ENCODE measurements around the gene RNF223.
"Not testable (repeated sequence)": the region's sequence is repeated elsewhere in the genome, so short reads cannot be mapped to it uniquely, and the experiment has no call there.

Gene RNF223

DNA sequence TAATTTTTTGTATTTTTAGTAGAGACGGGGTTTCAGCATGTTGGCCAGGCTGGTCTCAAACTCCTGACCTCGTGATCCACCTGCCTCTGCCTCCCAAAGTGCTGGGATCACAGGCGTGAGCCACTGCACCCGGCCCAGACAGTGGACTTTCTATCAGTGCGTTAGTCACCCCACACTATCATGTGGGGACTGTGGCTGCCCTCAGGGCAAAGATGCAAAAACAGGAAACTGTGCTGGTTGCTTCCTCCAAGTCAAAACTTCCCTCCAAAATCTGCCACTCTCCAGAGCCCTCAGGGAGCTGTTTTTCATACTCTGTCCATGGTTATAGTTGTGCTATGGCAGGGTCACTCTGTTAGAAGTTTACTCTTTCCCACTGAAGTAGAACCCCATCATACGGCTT is 30.0 kb upstream of the RNF223 start:
- not testable (repeated sequence) for H3K27ac ChIP-seq (ENCODE audit: low read length); H3K4me3 ChIP-seq (ENCODE audit: low read length); H3K4me1 ChIP-seq (ENCODE audit: insufficient read depth, low read length); H3K9ac ChIP-seq (ENCODE audit: low read depth, low read length); H3K36me3 ChIP-seq (ENCODE audit: insufficient read depth, low read depth, low read length); H3K27me3 ChIP-seq (ENCODE audit: insufficient read depth, low read length); H3K9me3 ChIP-seq (ENCODE audit: insufficient read depth, low read depth, low read length)

DNA sequence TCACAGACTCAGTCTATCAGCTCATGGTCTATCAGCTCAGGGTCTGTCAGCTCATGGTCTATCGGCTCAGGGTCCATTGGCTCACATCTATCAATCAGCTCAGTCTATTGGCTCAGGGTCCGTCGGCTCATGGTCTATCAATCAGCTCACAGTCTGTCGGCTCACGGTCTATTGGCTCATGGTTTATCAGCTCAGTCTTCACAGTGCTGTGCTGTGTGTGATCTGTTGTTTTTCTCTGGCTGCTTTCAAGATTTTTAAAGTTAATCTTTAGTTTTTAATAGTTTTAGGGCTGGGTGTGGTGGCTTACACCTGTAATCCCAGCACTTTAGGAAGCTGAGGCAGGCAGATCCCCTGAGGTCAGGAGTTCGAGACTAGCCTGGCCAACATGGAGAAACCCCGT is 27.4 kb upstream of the RNF223 start:
- Histone ChIP-seq H3K9ac (ENCODE audit: low read depth, low read length) (no peak overlapping the region), H3K4me3 (ENCODE audit: low read length) (no peak overlapping the region), H3K9me3 (ENCODE audit: insufficient read depth, low read depth, low read length) (peaks cover 6% of the 10 kb centered on the region), H3K27ac (ENCODE audit: low read length) (no peak overlapping the region), H3K27me3 (ENCODE audit: insufficient read depth, low read length) (peaks cover 11% of the 10 kb centered on the region; the same call in 1 of the 2 replicates), H3K36me3 (ENCODE audit: insufficient read depth, low read depth, low read length) (no peaks in the 10 kb centered on the region), H3K4me1 (ENCODE audit: insufficient read depth, low read length) (no peaks in the 10 kb centered on the region)

DNA sequence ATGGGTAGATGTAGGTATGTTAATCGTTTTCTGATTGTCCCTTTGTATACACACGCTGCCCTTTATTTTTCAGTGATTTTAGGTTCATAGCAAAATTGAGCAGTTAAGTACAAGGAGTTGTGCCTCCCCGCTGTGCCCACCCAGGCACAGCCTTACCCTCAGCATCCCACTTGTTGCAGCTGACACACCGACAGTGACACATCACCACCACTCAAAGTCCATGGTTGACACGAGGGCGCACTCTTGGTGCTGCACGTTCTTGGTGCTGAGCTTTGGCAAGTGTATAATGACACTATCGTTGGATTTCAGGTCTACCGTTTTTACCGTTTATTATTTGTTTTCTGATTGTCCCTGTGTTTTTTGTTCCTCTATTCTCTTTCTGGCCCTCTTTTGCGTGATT is 26.2 kb upstream of the RNF223 start:
- Histone ChIP-seq H3K4me1 (ENCODE audit: insufficient read depth, low read length) (no peaks in the 10 kb centered on the region), H3K27me3 (ENCODE audit: insufficient read depth, low read length) (peaks cover 11% of the 10 kb centered on the region; the same call in 1 of the 2 replicates), H3K27ac (ENCODE audit: low read length) (no peak overlapping the region), H3K9ac (ENCODE audit: low read depth, low read length) (no peak overlapping the region), H3K9me3 (ENCODE audit: insufficient read depth, low read depth, low read length) (peaks cover 7% of the 10 kb centered on the region), H3K4me3 (ENCODE audit: low read length) (no peak overlapping the region), H3K36me3 (ENCODE audit: insufficient read depth, low read depth, low read length) (no peaks in the 10 kb centered on the region)

DNA sequence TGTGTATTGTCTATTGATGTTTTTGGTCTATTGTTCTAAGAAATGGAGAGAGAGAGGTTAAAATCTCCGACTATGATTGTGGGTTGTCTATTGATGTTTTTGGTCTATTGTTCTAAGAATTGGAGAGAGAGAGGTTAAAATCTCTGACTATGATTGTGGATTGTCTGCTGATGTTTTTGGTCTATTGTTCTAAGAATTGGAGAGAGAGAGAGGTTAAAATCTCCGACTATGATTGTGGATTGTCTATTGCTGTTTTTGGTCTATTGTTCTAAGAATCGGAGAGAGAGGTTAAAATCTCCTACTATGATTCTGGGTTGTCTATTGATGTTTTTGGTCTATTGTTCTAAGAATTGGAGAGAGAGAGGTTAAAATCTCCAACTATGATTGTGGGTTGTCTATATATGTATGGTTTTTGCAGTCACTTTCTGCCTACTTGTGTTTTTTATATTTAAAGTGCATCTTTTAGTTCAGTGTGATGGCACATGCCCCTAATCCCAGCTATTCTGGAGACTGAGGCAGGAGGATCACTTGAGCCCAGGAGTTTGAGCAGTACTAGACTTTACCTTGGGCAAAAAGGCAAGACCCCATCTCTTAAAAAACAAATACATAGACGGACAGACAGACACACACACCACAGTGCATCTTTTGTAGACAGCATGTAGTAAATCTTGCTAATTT is 25.5 kb upstream of the RNF223 start:
- no peaks in the 10 kb centered on the region for H3K36me3 ChIP-seq (ENCODE audit: insufficient read depth, low read depth, low read length)
- no peak overlapping the region for H3K9ac ChIP-seq (ENCODE audit: low read depth, low read length)
- peaks cover 12% of the 10 kb centered on the region for H3K9me3 ChIP-seq (ENCODE audit: insufficient read depth, low read depth, low read length)
- H3K27me3 ChIP-seq (ENCODE audit: insufficient read depth, low read length) = peaks cover 11% of the 10 kb centered on the region; the same call in 1 of the 2 replicates
- no peaks in the 10 kb centered on the region for H3K4me1 ChIP-seq (ENCODE audit: insufficient read depth, low read length)
- H3K4me3 ChIP-seq (ENCODE audit: low read length) = no peak overlapping the region
- H3K27ac ChIP-seq (ENCODE audit: low read length) = no peak overlapping the region

DNA sequence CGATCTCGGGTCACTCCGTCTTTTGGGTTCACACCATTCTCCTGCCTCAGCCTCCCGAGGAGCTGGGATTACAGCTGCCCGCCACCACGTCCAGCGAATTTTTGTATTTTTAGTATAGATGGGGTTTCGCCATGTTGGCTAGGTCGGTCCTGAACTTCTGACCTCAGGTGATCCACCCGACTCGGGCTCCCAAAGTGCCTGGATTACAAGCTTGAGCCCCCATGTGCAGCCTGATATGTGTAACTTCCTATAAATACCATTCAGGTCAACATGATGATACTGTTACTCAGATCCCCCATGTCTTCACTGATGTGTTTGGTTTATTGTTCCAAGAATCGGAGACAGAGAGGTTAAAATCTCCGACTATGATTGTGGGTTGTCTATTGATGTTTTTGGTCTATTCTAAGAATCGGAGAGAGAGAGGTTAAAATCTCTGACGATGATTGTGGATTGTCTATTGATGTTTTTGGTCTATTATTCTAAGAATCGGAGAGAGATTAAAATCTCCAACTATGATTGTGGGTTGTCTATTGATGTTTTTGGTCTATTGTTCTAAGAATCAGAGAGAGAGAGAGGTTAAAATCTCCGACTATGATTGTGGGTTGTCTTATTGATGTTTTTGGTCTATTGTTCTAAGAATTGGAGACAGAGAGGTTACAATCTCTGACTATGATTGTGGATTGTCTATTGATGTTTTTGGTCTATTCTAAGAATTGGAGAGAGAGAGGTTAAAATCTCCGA is 24.7 kb upstream of the RNF223 start:
- Histone ChIP-seq H3K27ac (ENCODE audit: low read length) (no peak overlapping the region), H3K36me3 (ENCODE audit: insufficient read depth, low read depth, low read length) (no peaks in the 10 kb centered on the region), H3K9me3 (ENCODE audit: insufficient read depth, low read depth, low read length) (peaks cover 12% of the 10 kb centered on the region), H3K4me3 (ENCODE audit: low read length) (no peak overlapping the region), H3K9ac (ENCODE audit: low read depth, low read length) (no peak overlapping the region), H3K4me1 (ENCODE audit: insufficient read depth, low read length) (no peaks in the 10 kb centered on the region), H3K27me3 (ENCODE audit: insufficient read depth, low read length) (peaks cover 11% of the 10 kb centered on the region; the same call in 1 of the 2 replicates)

DNA sequence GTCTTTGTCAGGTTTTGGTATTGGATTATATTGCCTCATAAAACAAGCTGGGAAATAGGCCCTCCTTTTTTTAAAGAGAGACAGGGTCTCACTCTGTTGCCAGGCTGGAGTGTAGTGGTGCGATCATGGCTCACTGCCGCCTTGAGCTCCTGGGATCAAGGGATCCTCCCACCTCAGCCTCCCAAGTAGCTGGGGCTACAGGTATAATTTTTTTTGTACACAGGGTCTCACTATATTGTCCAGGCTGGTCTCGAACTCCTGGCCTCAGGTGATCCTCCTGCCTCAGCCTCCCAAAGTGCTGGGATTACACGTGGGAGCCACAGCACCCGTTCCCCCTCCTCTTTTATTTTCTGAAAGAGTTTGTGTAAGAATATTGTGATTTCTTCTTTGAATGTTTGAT is 22.0 kb upstream of the RNF223 start:
- H3K4me1 ChIP-seq (ENCODE audit: insufficient read depth, low read length); H3K27ac ChIP-seq (ENCODE audit: low read length); H3K36me3 ChIP-seq (ENCODE audit: insufficient read depth, low read depth, low read length); H3K4me3 ChIP-seq (ENCODE audit: low read length); H3K9ac ChIP-seq (ENCODE audit: low read depth, low read length): not testable (repeated sequence)
- Histone ChIP-seq H3K9me3 (ENCODE audit: insufficient read depth, low read depth, low read length) (peaks cover 12% of the 10 kb centered on the region), H3K27me3 (ENCODE audit: insufficient read depth, low read length) (peaks cover 11% of the 10 kb centered on the region; the same call in 1 of the 2 replicates)

DNA sequence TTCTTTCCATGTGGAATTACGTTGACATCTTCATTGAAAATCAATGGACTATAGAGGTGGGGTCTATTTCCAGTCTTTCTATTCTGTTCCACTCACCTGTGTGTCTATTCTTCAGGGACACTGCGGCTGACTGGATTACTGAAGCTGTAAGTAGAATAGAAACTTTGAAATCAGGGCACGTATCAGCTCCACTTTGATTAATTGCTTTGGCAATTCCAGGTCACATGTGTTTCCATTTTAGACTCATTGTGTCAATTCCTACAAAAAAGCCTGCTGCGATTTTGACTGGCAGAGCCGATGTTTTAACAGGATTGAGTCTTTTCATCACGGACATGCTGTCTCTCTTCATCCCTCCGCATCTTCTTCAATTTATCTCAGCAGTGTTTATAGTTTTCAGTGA is 20.9 kb upstream of the RNF223 start:
- Histone ChIP-seq H3K36me3 (ENCODE audit: insufficient read depth, low read depth, low read length) (no peaks in the 10 kb centered on the region), H3K27ac (ENCODE audit: low read length) (no peak overlapping the region), H3K27me3 (ENCODE audit: insufficient read depth, low read length) (peaks cover 11% of the 10 kb centered on the region; the same call in 1 of the 2 replicates), H3K4me1 (ENCODE audit: insufficient read depth, low read length) (no peaks in the 10 kb centered on the region), H3K9me3 (ENCODE audit: insufficient read depth, low read depth, low read length) (peaks cover 12% of the 10 kb centered on the region; the same call in 1 of the 2 replicates), H3K4me3 (ENCODE audit: low read length) (no peak overlapping the region), H3K9ac (ENCODE audit: low read depth, low read length) (no peak overlapping the region)

DNA sequence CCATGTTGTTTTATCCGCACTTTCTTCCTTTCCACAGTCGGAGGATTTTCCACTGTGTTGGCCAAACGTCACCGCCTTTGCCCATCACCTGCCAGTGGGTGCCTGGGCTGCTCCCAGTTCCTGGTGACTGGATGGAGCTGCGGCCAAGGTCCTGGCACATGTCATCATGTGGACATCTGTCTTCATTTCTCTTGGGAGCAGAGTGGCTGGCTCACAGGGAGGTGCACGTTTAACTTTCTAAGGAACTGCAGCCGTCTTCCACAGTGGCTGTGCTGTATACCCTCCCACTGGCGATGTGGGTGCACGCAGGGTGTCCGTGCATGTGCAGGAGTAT is 19.5 kb upstream of the RNF223 start:
- Histone ChIP-seq H3K4me1 (ENCODE audit: insufficient read depth, low read length) (no peaks in the 10 kb centered on the region), H3K9ac (ENCODE audit: low read depth, low read length) (no peak overlapping the region), H3K9me3 (ENCODE audit: insufficient read depth, low read depth, low read length) (peaks cover 12% of the 10 kb centered on the region; the same call in 1 of the 2 replicates), H3K27me3 (ENCODE audit: insufficient read depth, low read length) (no peaks in the 10 kb centered on the region), H3K27ac (ENCODE audit: low read length) (no peak overlapping the region), H3K36me3 (ENCODE audit: insufficient read depth, low read depth, low read length) (no peaks in the 10 kb centered on the region), H3K4me3 (ENCODE audit: low read length) (no peak overlapping the region)

DNA sequence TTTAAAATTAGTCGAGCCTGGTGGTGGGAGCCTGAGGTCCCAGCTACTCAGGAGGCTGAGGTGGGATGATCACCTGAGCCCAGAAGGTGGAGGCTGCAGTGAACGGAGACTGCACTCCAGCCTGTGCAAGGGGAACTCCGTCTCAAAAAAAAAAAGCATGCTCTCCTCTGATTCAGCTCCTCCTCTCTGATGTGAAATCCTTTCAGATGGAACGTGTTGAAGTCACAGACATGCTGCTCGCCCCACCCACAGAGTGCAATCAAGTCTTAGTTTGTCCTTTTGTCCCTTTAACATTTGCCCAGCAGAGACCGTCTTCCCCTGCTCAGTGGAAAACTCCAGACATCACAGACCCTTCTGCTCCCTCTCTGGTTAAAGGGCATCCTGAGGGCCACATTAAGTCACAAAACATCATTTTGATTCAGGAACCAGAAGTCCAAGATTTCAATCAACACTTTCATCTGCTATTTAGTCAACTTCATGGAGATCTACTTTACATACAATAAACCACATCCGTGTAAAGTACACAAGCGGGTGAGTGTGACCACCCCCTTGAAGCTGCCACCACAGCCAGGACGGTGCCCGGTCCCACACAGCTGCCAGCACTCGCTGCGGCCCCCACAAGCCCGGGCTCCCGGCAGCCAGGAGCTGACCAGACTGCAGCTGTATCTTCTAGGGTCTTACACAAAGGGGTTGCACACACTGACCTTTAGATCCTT is 18.9 kb upstream of the RNF223 start:
- Histone ChIP-seq H3K9ac (ENCODE audit: low read depth, low read length) (no peak overlapping the region), H3K36me3 (ENCODE audit: insufficient read depth, low read depth, low read length) (no peaks in the 10 kb centered on the region), H3K27me3 (ENCODE audit: insufficient read depth, low read length) (no peaks in the 10 kb centered on the region), H3K27ac (ENCODE audit: low read length) (no peak overlapping the region), H3K9me3 (ENCODE audit: insufficient read depth, low read depth, low read length) (peaks cover 12% of the 10 kb centered on the region; the same call in 1 of the 2 replicates), H3K4me3 (ENCODE audit: low read length) (no peak overlapping the region), H3K4me1 (ENCODE audit: insufficient read depth, low read length) (no peaks in the 10 kb centered on the region)

DNA sequence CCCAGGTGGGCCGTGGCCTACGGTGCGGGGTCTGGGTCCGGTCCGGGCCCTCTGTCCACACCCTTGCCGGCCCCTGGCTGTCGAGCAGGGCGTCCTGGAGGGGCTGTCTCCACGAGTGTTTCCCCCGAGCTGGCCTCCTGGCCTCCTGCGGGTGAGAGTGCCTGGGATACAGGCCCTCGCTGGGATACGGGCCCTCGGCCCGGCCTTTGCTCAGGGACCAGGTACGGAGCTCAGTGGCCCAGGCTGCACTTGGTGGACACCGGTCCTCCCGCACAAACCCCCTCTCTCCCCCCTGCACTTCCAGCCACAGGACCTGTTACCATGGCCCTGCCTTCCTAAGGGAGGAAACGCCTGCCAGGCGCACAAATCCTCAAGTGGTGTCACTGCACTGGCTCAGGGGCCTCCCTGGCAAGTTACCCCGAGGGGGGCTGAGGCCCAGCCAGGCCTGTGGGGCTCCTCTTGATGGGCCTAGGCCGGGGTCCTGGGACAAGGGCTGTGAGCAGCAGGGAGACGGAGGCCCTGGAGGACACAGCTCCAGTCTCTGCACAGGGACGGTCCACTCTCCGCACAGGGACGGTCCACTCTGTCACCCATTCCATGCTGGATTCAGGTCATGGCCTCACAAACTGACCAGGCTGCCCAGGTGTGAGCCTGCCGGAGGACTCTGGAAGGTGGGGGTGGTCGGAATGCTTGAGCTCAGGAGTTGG is 18.2 kb upstream of the RNF223 start:
- no peaks in the 10 kb centered on the region for H3K27me3 ChIP-seq (ENCODE audit: insufficient read depth, low read length)
- H3K27ac ChIP-seq (ENCODE audit: low read length) = no peak overlapping the region
- no peaks in the 10 kb centered on the region for H3K4me1 ChIP-seq (ENCODE audit: insufficient read depth, low read length)
- peaks cover 12% of the 10 kb centered on the region; the same call in 1 of the 2 replicates for H3K9me3 ChIP-seq (ENCODE audit: insufficient read depth, low read depth, low read length)
- no peak overlapping the region for H3K4me3 ChIP-seq (ENCODE audit: low read length)
- H3K36me3 ChIP-seq (ENCODE audit: insufficient read depth, low read depth, low read length) = no peaks in the 10 kb centered on the region
- no peak overlapping the region for H3K9ac ChIP-seq (ENCODE audit: low read depth, low read length)

DNA sequence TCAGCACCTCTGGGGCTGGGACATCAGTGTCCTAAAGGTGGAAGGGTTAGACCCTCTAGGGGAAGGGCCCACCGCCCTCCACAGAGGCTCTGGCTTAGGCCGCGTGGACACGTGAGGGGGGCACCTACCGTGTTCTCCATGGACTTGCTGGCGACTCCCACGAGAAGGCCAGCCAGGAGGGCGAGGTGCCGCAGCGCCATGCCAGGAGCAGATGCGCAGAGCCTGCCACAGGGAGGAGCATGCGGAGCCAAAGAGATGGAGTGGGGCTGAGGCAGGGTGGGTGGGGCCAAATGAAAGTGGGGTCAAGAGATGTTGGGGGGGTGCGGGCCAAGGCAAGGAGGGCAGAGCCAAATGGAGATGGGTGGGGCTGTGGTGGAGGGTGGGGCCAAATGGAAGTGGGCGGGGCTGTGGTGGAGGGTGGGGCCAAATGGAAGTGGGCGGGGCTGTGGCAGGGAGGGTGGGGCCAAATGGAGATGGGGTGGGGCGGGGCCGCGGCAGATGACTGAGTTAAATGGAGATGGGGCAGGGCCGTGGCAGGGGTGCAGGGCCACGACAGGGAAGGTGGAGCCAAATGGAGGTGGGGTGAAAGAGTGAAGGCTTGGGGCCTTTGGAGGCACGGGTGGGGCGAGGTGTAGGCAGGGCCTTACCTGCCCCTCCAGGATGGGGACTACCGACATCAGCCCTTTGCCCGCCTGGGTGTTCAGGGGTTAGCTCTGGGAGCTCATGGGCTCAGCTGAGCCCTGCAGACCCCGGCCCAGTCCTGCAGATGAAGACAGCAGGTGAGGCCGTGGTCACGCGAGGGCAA is 17.4 kb upstream of the RNF223 start:
- no peaks in the 10 kb centered on the region for H3K36me3 ChIP-seq (ENCODE audit: insufficient read depth, low read depth, low read length)
- H3K4me3 ChIP-seq (ENCODE audit: low read length) = no peak overlapping the region
- H3K9me3 ChIP-seq (ENCODE audit: insufficient read depth, low read depth, low read length) = peaks cover 12% of the 10 kb centered on the region; the same call in 1 of the 2 replicates
- no peak overlapping the region for H3K9ac ChIP-seq (ENCODE audit: low read depth, low read length)
- no peaks in the 10 kb centered on the region for H3K27me3 ChIP-seq (ENCODE audit: insufficient read depth, low read length)
- no peak overlapping the region for H3K27ac ChIP-seq (ENCODE audit: low read length)
- no peaks in the 10 kb centered on the region for H3K4me1 ChIP-seq (ENCODE audit: insufficient read depth, low read length)
